ENCODE results near the gene CEMIP.

Gene CEMIP

DNA sequence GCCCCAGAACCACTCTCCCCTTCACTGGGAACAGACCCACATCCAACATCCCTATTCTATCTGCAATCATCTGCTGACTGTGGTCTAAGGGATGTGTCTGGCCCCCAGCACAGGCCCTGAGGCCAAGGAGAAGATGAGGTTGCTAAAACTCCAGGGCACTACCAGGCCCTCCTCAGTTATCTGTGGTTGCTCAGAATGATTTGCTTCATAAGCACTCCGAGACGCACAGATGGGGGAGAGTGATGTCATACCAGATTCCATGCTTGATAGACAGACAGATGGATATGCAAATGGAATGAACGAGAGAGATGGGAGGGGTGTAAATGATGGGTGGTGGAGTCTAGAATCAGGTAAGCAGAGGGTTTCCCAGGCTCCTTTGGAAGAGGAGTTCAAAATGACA is 57.8 kb downstream of the CEMIP start:
- no peak for TF ChIP-seq CTCF (IDR thresholded peaks at IDR 0.05; ENCODE audit: insufficient read depth, low read length, poor library complexity, severe bottlenecking)
- no peak for DNase-seq (ENCODE audit: extremely low read depth, insufficient read length)
- Histone ChIP-seq H3K4me3 (replicated peaks; ENCODE audit: low read depth, low read length) (no peak overlapping the region), H3K27me3 (replicated peaks; ENCODE audit: control insufficient read depth, insufficient read depth, low read length) (peaks cover 1% of the 10 kb centered on the region), H3K36me3 (ENCODE audit: control insufficient read depth, insufficient read depth, low read length) (no peaks in the 10 kb centered on the region)

- H3K4me3 ChIP-seq (replicated peaks; ENCODE audit: low read depth, low read length), result no peak overlapping the region
- peaks cover 1% of the 10 kb centered on the region for H3K27me3 ChIP-seq (replicated peaks; ENCODE audit: control insufficient read depth, insufficient read depth, low read length)
- DNase-seq (ENCODE audit: extremely low read depth, insufficient read length), result no peak
- no peaks in the 10 kb centered on the region for H3K36me3 ChIP-seq (ENCODE audit: control insufficient read depth, insufficient read depth, low read length)
- no peak for TF ChIP-seq CTCF (IDR thresholded peaks at IDR 0.05; ENCODE audit: insufficient read depth, low read length, poor library complexity, severe bottlenecking)
Measured at GRCh38 chr15:80838012-80838411, 58.8 kb downstream of the CEMIP start.

DNA sequence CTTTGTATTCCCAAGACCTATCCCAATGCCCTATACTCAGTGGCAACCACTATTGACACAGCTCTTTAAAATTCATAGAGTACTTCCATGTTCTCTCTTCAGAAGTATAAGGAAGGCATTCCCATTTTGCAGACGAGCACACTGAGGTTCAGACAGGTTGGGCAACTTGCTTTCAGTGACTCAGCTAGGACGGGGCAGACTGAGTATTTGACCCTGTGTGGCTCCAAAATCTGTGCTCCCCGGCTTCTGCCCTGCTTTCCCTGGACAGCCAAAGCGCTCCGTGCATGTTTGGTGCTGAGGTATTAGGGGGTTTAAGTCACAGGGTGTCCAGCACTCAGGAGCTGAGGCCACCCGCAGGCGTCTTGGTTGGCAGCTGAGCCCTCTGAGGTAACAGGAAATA is 59.5 kb downstream of the CEMIP start:
- Histone ChIP-seq H3K36me3 (ENCODE audit: control insufficient read depth, insufficient read depth, low read length) (no peaks in the 10 kb centered on the region), H3K4me3 (replicated peaks; ENCODE audit: low read depth, low read length) (no peak overlapping the region), H3K27me3 (replicated peaks; ENCODE audit: control insufficient read depth, insufficient read depth, low read length) (peaks cover 1% of the 10 kb centered on the region)
- no peak for TF ChIP-seq CTCF (IDR thresholded peaks at IDR 0.05; ENCODE audit: insufficient read depth, low read length, poor library complexity, severe bottlenecking)
- no peak for DNase-seq (ENCODE audit: extremely low read depth, insufficient read length)

- no peak for DNase-seq (ENCODE audit: extremely low read depth, insufficient read length)
- no peak for TF ChIP-seq CTCF (IDR thresholded peaks at IDR 0.05; ENCODE audit: insufficient read depth, low read length, poor library complexity, severe bottlenecking)
- Histone ChIP-seq H3K27me3 (replicated peaks; ENCODE audit: control insufficient read depth, insufficient read depth, low read length) (peaks cover 1% of the 10 kb centered on the region), H3K4me3 (replicated peaks; ENCODE audit: low read depth, low read length) (no peak overlapping the region), H3K36me3 (ENCODE audit: control insufficient read depth, insufficient read depth, low read length) (no peaks in the 10 kb centered on the region)
Measured at GRCh38 chr15:80839764-80840130, 60.6 kb downstream of the CEMIP start.

DNA sequence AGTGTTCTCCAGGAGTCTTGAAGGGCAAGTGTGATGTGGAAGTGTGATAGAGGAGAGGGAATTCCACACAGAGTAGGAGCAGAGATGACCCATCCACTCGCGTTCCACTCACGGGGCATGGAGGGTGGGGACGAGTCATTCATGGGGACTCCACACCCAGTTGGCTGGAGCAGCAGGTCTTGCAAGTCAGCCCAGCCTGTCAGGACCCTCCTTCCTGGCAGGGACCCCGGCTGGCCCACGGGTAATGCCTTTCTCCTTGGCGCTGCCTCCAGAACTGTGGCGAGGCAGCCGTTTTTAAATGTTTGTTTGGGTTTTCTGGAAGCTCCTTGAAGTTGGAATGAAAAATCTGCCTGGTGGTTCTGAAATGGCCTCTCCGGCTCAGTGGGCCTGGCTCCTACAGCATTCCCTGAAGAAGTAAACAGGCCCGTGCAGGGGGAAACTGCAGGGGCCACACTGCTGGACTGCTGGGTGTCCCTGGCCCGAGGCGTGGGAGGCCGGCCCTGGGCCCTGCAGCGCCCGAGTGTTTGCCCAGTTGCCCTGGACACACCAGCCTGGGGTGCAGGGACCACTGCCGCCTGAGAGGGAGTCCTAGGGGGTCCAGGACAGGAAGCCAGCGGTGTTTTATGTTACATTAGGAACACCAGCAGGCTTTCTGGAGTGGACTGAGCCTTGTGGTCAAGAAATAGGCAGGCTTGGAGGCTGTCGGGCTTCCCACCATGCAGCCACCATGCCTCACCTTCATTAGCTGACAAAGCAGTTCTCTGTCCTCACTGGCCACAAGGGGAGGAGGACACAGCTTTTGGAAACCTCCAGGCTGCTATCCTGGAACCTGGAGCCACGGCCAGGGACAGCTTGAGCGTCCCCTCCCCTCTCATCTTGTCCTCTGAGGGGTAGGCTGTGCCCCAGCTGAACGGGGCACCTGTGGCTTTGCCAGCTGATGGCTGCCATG is 61.3 kb downstream of the CEMIP start:
- H3K27me3 ChIP-seq (replicated peaks; ENCODE audit: control insufficient read depth, insufficient read depth, low read length), result peaks cover 1% of the 10 kb centered on the region
- H3K36me3 ChIP-seq (ENCODE audit: control insufficient read depth, insufficient read depth, low read length), result no peaks in the 10 kb centered on the region
- TF ChIP-seq CTCF (IDR thresholded peaks at IDR 0.05; ENCODE audit: insufficient read depth, low read length, poor library complexity, severe bottlenecking), result no peak
- H3K4me3 ChIP-seq (replicated peaks; ENCODE audit: low read depth, low read length), result no peak overlapping the region
- DNase-seq (ENCODE audit: extremely low read depth, insufficient read length), result no peak

Data from GM06990 (cell line).